MCF 10A (cell line): ENCODE results near the gene TEX261. TPM values are rescaled to one million over a fixed set of nuclear protein-coding genes. Genes with fewer than 3 reads are reported as not detected.
A peak's percentile ranks its signal among the peaks of the same experiment; 100 is the strongest.

Experiments
- BruUV-seq: library from RNA; stranded (reverse); fragments of 400-500 nt; replicated peaks from 2 replicates; lab custom pipeline; 2021; lab: Mats Ljungman, UMichigan
- CTCF ChIA-PET: fragments of 300-600 bp; sonication (Branson Sonifier 250); formaldehyde crosslinking; extraction: SDS; loops from one replicate; lab custom pipeline; 2021; ENCODE audit warnings: antibody characterized with exemption, inconsistent platforms; lab: Yijun Ruan, JAX
- POLR2A ChIA-PET: fragments of 300-600, 350-650 bp; sonication (Branson Sonifier 250); formaldehyde crosslinking; extraction: SDS; loops from one replicate; lab custom pipeline; 2020; ENCODE audit warnings: antibody characterized with exemption, inconsistent platforms; lab: Yijun Ruan, JAX
- DNase-seq: peaks from one replicate; pipeline ENCODE4 v3.0.0-alpha.2; 2018; ENCODE audit not compliant: unreplicated experiment
- H3K27ac Mint-ChIP-seq: one replicate; pipeline ENCODE4 v1.8.0; 2022; ENCODE audit warnings: mild to moderate bottlenecking, low read depth, mixed read lengths; ENCODE audit not compliant: unreplicated experiment
- H3K27me3 Mint-ChIP-seq: one replicate; pipeline ENCODE4 v1.8.0; 2022; ENCODE audit warnings: mixed read lengths; ENCODE audit not compliant: insufficient read depth, unreplicated experiment
- H3K36me3 Mint-ChIP-seq: one replicate; pipeline ENCODE4 v1.8.0; 2022; ENCODE audit warnings: mild to moderate bottlenecking, moderate library complexity, mixed read lengths; ENCODE audit not compliant: insufficient read depth, unreplicated experiment
- H3K4me1 Mint-ChIP-seq: one replicate; pipeline ENCODE4 v1.8.0; 2022; ENCODE audit warnings: mixed read lengths; ENCODE audit not compliant: insufficient read depth, unreplicated experiment
- H3K4me3 Mint-ChIP-seq: one replicate; pipeline ENCODE4 v1.8.0; 2022; ENCODE audit warnings: mild to moderate bottlenecking, moderate library complexity, mixed read lengths; ENCODE audit not compliant: unreplicated experiment
- H3K9me3 Mint-ChIP-seq: one replicate; pipeline ENCODE4 v1.8.0; 2022; ENCODE audit warnings: mixed read lengths; ENCODE audit not compliant: unreplicated experiment
- intact Hi-C: fragments of 100-400 bp; cut with micrococcal nuclease; formaldehyde crosslinking; loops from 2 replicates; pipeline ENCODE4 v1.14.1; 2022
- total RNA-seq: library from RNA; stranded (reverse); gene quantifications from 2 replicates; pipeline ENCODE4 v1.2.3, GENCODE V29; 2022
- TF ChIP-seq, protein P1 (sequence below): fragments of 200-600 bp; IDR thresholded peaks from one replicate; pipeline ENCODE4 v1.8.0; 2022; ENCODE audit warnings: antibody characterized with exemption, mild to moderate bottlenecking; ENCODE audit not compliant: unreplicated experiment

Gene TEX261
- total RNA-seq, 1 experiment from 2014 or later = 63.2 TPM

DNA sequence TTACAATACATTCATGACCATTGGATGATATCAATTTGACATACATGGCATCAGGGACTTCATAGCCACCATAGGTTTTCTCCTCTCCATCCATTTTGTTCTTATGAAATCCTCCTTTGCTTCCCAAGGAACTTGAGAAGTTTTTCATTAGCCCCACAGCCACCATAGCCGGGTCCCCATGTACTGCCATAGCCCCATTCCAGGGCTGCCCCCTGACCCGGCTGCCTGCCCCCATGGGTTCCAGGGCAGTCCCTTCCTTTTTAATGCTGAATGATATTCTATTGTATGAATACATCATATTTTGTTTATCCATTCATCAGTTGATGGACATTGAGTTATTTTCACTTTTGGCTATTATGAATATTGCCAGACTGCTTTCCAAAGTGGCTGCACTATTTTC, 38.5 kb downstream of the TEX261 start:
- H3K27me3 Mint-ChIP-seq = peaks cover 45% of the 10 kb centered on the region
- no peaks in the 10 kb centered on the region for H3K36me3 Mint-ChIP-seq
- no peaks in the 10 kb centered on the region for H3K9me3 Mint-ChIP-seq
- ChIA-PET CTCF (interaction anchor here (0.7 to 1.0 kb wide), 2 partner anchors 30 to 32 kb away, joined by 3 to 4 read pairs; no protein-coding TSS in a partner anchor), POLR2A (no interaction called here)
- TF ChIP-seq, protein P1, sequence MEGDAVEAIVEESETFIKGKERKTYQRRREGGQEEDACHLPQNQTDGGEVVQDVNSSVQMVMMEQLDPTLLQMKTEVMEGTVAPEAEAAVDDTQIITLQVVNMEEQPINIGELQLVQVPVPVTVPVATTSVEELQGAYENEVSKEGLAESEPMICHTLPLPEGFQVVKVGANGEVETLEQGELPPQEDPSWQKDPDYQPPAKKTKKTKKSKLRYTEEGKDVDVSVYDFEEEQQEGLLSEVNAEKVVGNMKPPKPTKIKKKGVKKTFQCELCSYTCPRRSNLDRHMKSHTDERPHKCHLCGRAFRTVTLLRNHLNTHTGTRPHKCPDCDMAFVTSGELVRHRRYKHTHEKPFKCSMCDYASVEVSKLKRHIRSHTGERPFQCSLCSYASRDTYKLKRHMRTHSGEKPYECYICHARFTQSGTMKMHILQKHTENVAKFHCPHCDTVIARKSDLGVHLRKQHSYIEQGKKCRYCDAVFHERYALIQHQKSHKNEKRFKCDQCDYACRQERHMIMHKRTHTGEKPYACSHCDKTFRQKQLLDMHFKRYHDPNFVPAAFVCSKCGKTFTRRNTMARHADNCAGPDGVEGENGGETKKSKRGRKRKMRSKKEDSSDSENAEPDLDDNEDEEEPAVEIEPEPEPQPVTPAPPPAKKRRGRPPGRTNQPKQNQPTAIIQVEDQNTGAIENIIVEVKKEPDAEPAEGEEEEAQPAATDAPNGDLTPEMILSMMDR = no peak
- intact Hi-C loops = no loop called here
- no peak overlapping the region for H3K4me3 Mint-ChIP-seq
- H3K4me1 Mint-ChIP-seq = no peaks in the 10 kb centered on the region
- BruUV-seq = no TSS peak
- no peak overlapping the region for H3K27ac Mint-ChIP-seq
- DNase-seq = no peak

DNA sequence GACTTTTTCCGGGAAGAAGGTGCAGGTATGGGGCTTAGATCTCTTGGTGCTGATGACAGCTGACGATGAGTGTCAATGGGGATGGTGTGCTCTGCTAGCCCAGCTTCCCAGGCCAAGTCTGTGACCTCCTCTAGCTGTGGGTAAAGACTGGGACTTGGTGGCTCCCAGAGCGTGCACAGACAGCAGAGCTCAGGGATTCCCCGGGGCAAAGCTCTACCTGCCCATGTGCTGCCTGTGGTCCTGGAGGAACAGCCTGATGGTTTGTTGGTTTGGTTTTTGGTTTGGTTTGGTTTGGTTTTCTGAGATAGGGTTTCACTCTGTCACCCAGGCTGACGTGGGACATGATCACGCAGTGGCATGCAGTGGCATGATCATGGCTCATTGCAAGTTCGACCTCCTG, 39.8 kb downstream of the TEX261 start:
- TF ChIP-seq, protein P1 = no peak
- POLR2A ChIA-PET = no interaction called here
- Mint-ChIP-seq H3K27ac (no peak overlapping the region), H3K9me3 (no peaks in the 10 kb centered on the region), H3K4me1 (no peaks in the 10 kb centered on the region), H3K4me3 (no peak overlapping the region), H3K27me3 (peaks cover 45% of the 10 kb centered on the region), H3K36me3 (no peaks in the 10 kb centered on the region)
- BruUV-seq = no TSS peak
- intact Hi-C loops = no loop called here
- CTCF ChIA-PET = interaction anchor here (1.0 to 2.3 kb wide), 4 partner anchors 9 to 83 kb away, joined by 4 to 18 read pairs (median 4); no protein-coding TSS in a partner anchor
- DNase-seq = no peak

DNA sequence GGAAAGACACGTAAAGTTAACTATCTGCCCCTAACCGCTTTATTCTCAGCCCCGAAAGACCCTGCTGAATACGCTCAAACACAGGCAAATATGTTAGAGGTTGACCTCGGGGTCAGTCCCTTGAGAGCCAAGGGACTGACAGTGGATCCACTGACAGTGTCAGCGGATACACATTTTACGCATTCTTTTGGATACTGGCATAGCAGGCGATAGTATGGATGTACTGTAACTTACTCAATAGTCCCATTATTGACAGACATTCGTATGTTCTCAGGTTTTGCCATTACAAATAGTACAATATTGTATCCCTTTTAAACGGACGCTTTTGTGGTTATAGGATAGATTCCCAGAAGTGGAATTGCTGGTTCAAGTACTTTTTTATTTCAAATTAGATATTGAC, 45.6 kb downstream of the TEX261 start:
- Mint-ChIP-seq H3K9me3 (no peaks in the 10 kb centered on the region), H3K27ac (no peak overlapping the region), H3K4me3 (no peak overlapping the region), H3K27me3 (peaks cover 13% of the 10 kb centered on the region), H3K4me1 (peaks cover 20% of the 10 kb centered on the region), H3K36me3 (no peaks in the 10 kb centered on the region)
- BruUV-seq = no TSS peak
- no peak for DNase-seq
- POLR2A ChIA-PET = interaction anchor here (0.7 to 1.9 kb wide), 4 partner anchors 29 to 758 kb away, joined by 3 to 5 read pairs (median 3); partner anchors contain the start of gene C2orf42
- CTCF ChIA-PET = interaction anchor here (0.5 to 3.9 kb wide), 19 partner anchors 10 to 644 kb away, joined by 3 to 113 read pairs (median 4); partner anchors contain the start of gene ATP6V1B1
- TF ChIP-seq, protein P1 = no peak
- intact Hi-C loops = loop anchor here (2.0 to 5.0 kb wide), 2 partner anchors 86 to 647 kb away; partner anchors contain the start of gene FAM136A

DNA sequence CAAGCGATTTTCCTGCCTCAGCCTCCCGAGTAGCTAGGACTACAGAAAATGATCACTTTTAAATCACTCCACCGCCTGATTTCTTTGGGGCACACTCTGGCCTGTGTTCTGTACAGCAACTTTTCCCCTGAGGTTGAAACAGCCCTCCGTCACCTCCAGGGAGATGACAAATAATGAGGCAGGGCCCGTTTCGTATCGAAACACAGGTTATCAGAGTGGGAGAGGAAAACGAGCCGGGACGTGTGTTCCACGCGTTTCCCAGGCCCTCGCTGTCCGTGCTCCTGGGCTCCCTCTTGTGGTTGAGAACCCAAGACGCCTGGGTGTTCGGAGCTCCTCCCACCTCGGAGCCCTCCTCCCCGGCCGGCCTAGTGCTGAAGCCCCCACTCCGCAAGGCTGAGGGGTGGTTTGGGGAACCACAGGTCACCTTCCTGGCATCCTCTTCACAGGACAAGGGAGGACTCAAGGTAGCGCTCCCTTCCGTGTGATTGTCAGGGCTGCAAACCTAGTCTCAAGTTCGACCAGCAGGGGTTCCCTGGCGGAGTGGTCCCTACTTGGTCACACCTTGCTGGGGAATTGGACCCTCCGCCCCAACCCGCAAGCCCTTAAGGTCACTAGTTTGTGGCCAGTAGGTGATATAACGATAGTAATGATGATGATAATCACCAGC, 46.2 kb downstream of the TEX261 start:
- ChIA-PET POLR2A (interaction anchor here (0.6 to 1.9 kb wide), 5 partner anchors 29 to 644 kb away, joined by 3 to 5 read pairs (median 4); no protein-coding TSS in a partner anchor), CTCF (interaction anchor here (0.5 to 3.9 kb wide), 34 partner anchors 9 to 645 kb away, joined by 3 to 113 read pairs (median 4); partner anchors contain the start of genes ANKRD53, ATP6V1B1 and FAM136A)
- H3K4me1 Mint-ChIP-seq = peaks cover 20% of the 10 kb centered on the region
- H3K4me3 Mint-ChIP-seq = peak overlapping the region; percentile 70
- TF ChIP-seq, protein P1 = peak; percentile 81
- no peaks in the 10 kb centered on the region for H3K9me3 Mint-ChIP-seq
- BruUV-seq = no TSS peak
- peak; percentile 84 for DNase-seq
- H3K27ac Mint-ChIP-seq = peak overlapping the region; percentile 60
- peaks cover 7% of the 10 kb centered on the region for H3K27me3 Mint-ChIP-seq
- no peaks in the 10 kb centered on the region for H3K36me3 Mint-ChIP-seq
- intact Hi-C loops = loop anchor here (2.0 to 5.0 kb wide), 2 partner anchors 86 to 646 kb away; partner anchors contain the start of gene FAM136A
